ENCODE results near the gene TENM4.

GRCh38 chr11:79453617-79454016, 12.8 kb upstream of the TENM4 start:
- TF ChIP-seq ZBTB33 (IDR thresholded peaks at IDR 0.05; ENCODE audit: borderline replicate concordance, low read depth) (no peak), SIN3A (IDR thresholded peaks at IDR 0.05; ENCODE audit: borderline replicate concordance, low read depth, low read length) (no peak), EZH2phosphoT487 (IDR thresholded peaks at IDR 0.05; ENCODE audit: borderline replicate concordance, low read depth) (no peak)
- TF ChIP-seq, protein P1, sequence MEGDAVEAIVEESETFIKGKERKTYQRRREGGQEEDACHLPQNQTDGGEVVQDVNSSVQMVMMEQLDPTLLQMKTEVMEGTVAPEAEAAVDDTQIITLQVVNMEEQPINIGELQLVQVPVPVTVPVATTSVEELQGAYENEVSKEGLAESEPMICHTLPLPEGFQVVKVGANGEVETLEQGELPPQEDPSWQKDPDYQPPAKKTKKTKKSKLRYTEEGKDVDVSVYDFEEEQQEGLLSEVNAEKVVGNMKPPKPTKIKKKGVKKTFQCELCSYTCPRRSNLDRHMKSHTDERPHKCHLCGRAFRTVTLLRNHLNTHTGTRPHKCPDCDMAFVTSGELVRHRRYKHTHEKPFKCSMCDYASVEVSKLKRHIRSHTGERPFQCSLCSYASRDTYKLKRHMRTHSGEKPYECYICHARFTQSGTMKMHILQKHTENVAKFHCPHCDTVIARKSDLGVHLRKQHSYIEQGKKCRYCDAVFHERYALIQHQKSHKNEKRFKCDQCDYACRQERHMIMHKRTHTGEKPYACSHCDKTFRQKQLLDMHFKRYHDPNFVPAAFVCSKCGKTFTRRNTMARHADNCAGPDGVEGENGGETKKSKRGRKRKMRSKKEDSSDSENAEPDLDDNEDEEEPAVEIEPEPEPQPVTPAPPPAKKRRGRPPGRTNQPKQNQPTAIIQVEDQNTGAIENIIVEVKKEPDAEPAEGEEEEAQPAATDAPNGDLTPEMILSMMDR (IDR thresholded peaks at IDR 0.05) = no peak

Data from SK-N-SH (cell line).